Activated T-cell treated with anti-CD3 and anti-CD28 coated beads, Interleukin-2, amount 50 U/mL, for 24 hours (primary cell): ENCODE results near the gene TMEM134.
A peak's percentile ranks its signal among the peaks of the same experiment; 100 is the strongest.
"Not testable (repeated sequence)": the region's sequence is repeated elsewhere in the genome, so short reads cannot be mapped to it uniquely, and the experiment has no call there.

Experiments used
- DNase-seq: peaks from one replicate; pipeline ENCODE4 v3.0.0-alpha.2; 2020
- H3K27ac Mint-ChIP-seq: 2 replicates; pipeline ENCODE4 v1.8.0; 2020; ENCODE audit warnings: mild to moderate bottlenecking, mixed read lengths
- H3K27me3 Mint-ChIP-seq: 2 replicates; pipeline ENCODE4 v1.8.0; 2020; ENCODE audit warnings: mixed read lengths
- H3K36me3 Mint-ChIP-seq: 2 replicates; pipeline ENCODE4 v1.8.0; 2020; ENCODE audit warnings: low read depth, mixed read lengths
- H3K4me1 Mint-ChIP-seq: 2 replicates; pipeline ENCODE4 v1.8.0; 2020; ENCODE audit warnings: low read depth, mixed read lengths
- H3K4me3 Mint-ChIP-seq: 2 replicates; pipeline ENCODE4 v1.8.0; 2020; ENCODE audit warnings: mild to moderate bottlenecking, moderate library complexity, mixed read lengths
- H3K9me3 Mint-ChIP-seq: 2 replicates; pipeline ENCODE4 v1.8.0; 2020; ENCODE audit warnings: mixed read lengths

TMEM134 gene

GRCh38 chr11:67483831-67484665 is 15.0 kb upstream of the TMEM134 start:
- peaks cover 2% of the 10 kb centered on the region for H3K9me3 Mint-ChIP-seq
- H3K4me1 Mint-ChIP-seq: peaks cover 63% of the 10 kb centered on the region
- peak; percentile 73 for DNase-seq
- H3K27ac Mint-ChIP-seq: peak overlapping the region; percentile 99
- no peaks in the 10 kb centered on the region for H3K27me3 Mint-ChIP-seq
- peaks cover 57% of the 10 kb centered on the region for H3K36me3 Mint-ChIP-seq
- H3K4me3 Mint-ChIP-seq: peak overlapping the region; percentile 85

DNA sequence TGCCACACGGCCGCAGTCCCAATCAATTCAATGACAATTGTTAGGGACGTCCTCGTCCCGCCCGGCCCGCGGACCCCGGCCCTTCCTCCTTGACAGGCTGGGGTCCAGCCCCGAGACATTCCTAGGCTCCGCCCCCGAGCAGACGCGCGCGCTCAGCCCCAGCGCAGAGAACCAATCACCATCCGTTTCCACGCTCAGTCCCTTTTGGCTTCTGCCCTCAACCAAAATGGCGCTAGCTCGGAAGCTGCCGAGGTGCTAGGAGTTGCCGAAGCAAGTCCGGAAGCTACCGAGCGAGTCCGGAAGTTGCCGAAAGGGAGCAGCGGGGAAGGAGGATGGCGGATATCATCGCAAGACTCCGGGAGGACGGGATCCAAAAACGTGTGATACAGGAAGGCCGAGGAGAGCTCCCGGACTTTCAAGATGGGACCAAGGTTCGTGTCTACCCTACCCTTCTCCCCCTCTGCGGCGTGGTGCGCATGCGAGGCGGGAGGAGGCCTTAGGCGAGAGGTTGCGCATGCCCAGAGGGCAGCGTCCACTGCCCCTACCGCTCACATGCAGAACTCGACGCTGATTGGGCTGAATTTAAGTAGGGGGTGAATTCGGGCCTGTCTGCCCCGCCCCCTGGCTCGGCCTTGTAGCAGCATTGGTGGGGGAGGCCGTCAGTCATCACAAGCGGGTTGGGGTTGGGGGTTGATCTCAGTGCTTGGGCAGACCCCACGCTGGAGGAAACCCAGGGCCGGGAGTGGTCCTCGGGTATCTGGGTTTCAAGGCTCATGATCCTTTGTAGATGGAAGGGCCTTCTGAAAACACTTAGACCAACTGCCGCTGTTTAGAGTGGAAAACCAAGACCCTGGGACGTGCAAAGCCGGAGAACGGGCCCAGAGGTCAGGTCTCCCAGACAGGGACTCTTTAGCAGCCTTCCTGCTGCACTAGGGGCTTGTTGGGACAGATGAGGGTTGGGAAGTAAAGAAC is 14.1 kb upstream of the TMEM134 start, which contains the start of gene AIP:
Gene AIP (plus strand): TSS at position 200 of the 972 bp plus-strand sequence. CDS start 133 bp downstream, at position 333.
- Mint-ChIP-seq H3K4me1 (peaks cover 53% of the 10 kb centered on the region), H3K4me3 (peak within 1 kb of the TSS; percentile 85), H3K9me3 (peaks cover 2% of the 10 kb centered on the region), H3K27ac (peak within 1 kb of the TSS; percentile 99), H3K36me3 (peaks cover 48% of the 10 kb centered on the region), H3K27me3 (no peaks in the 10 kb centered on the region)
- peak; percentile 97 for DNase-seq

DNA sequence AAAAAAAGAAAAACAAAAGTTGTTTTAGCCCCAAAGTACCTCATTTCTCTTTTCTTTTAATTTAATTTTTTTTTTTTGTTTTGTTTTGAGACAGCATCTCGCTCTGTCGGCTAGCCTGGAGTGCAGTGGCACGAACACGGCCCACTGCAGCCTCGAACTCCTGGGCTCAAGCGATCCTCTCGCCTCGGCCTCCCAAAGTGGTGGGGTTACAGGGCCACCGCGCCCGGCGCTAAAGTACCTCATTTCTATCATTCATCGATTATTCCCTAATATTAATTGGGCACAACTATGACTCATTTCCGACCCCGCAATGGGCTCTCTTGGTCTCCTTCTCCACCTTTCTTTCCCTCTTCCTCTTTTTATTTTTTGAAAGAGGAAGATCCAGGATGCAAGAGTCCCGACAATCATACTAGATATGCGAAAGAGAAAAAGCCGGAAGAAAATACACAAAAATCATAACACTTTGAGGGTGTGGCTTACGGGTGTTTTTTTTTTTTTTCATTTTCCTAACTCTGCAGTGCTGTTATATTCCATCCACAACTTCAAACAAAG is 13.3 kb upstream of the TMEM134 start:
- H3K27ac Mint-ChIP-seq: peak overlapping the region; percentile 99
- H3K4me1 Mint-ChIP-seq: peaks cover 46% of the 10 kb centered on the region
- H3K4me3 Mint-ChIP-seq: peak overlapping the region; percentile 85
- no peaks in the 10 kb centered on the region for H3K9me3 Mint-ChIP-seq
- DNase-seq: no peak
- H3K36me3 Mint-ChIP-seq: peaks cover 40% of the 10 kb centered on the region
- H3K27me3 Mint-ChIP-seq: no peaks in the 10 kb centered on the region

DNA sequence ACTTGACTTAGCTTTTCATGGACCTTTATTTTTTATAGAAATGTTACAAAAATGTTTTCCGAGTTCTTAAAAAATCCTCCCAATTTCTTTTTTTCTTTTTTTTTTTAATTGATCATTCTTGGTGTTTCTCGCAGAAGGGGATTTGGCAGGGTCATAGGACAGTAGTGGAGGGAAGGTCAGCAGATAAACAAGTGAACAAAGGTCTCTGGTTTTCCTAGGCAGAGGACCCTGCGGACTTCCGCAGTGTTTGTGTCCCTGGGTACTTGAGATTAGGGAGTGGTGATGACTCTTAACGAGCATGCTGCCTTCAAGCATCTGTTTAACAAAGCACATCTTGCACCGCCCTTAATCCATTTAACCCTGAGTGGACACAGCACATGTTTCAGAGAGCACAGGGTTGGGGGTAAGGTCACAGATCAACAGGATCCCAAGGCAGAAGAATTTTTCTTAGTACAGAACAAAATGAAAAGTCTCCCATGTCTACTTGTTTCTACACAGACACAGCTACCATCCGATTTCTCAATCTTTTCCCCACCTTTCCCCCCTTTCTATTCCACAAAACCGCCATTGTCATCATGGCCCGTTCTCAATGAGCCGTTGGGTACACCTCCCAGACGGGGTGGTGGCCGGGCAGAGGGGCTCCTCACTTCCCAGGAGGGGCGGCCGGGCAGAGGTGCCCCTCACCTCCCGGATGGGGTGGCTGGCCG is 8.4 kb upstream of the TMEM134 start:
- H3K36me3 Mint-ChIP-seq, DNase-seq, H3K27ac Mint-ChIP-seq, H3K27me3 Mint-ChIP-seq, H3K9me3 Mint-ChIP-seq, H3K4me1 Mint-ChIP-seq, H3K4me3 Mint-ChIP-seq: not testable (repeated sequence)

- H3K4me3 Mint-ChIP-seq, H3K4me1 Mint-ChIP-seq, DNase-seq, H3K9me3 Mint-ChIP-seq, H3K27ac Mint-ChIP-seq, H3K27me3 Mint-ChIP-seq, H3K36me3 Mint-ChIP-seq: not testable (repeated sequence)
Observed at GRCh38 chr11:67476692-67477091, 7.6 kb upstream of the TMEM134 start.

GRCh38 chr11:67472882-67473281 is 3.8 kb upstream of the TMEM134 start:
- H3K4me3 Mint-ChIP-seq: no peak overlapping the region
- H3K27me3 Mint-ChIP-seq: no peaks in the 10 kb centered on the region
- no peak overlapping the region for H3K27ac Mint-ChIP-seq
- H3K36me3 Mint-ChIP-seq: peaks cover 5% of the 10 kb centered on the region
- DNase-seq: no peak
- no peaks in the 10 kb centered on the region for H3K9me3 Mint-ChIP-seq
- H3K4me1 Mint-ChIP-seq: peaks cover 13% of the 10 kb centered on the region

GRCh38 chr11:67470337-67471002 is 1.4 kb upstream of the TMEM134 start:
- Mint-ChIP-seq H3K27me3 (no peaks in the 10 kb centered on the region), H3K9me3 (no peaks in the 10 kb centered on the region), H3K27ac (peak overlapping the region; percentile 12), H3K36me3 (peaks cover 13% of the 10 kb centered on the region), H3K4me1 (peaks cover 32% of the 10 kb centered on the region), H3K4me3 (no peak overlapping the region)
- no peak for DNase-seq

DNA sequence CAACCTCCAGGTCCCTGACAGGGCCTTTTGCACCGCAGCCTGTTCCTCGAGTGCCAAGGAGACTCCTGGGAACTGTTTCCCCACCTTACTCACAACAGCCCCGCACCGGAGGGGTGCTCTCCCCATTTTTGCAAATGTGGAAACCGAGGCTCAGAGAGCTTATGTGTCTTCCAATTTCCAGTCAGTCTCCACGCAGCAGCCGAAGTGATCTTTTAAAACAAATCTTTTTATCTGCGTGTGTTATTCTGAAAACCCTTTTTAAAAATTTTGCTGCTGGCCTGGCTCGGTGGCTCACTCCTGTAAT is 409 bp upstream of the TMEM134 start:
- H3K27ac Mint-ChIP-seq: peak overlapping the region; percentile 90

GRCh38 chr11:67468456-67468758 is 644 bp downstream of the TMEM134 start:
- H3K27me3 Mint-ChIP-seq: no peaks in the 10 kb centered on the region
- no peaks in the 10 kb centered on the region for H3K9me3 Mint-ChIP-seq
- peaks cover 40% of the 10 kb centered on the region for H3K4me1 Mint-ChIP-seq
- H3K27ac Mint-ChIP-seq: peak overlapping the region; percentile 94
- peaks cover 20% of the 10 kb centered on the region for H3K36me3 Mint-ChIP-seq
- DNase-seq: no peak
- peak overlapping the region; percentile 91 for H3K4me3 Mint-ChIP-seq

More for the DNA sequence above, 409 bp upstream of the TMEM134 start:
- no peaks in the 10 kb centered on the region for H3K27me3 Mint-ChIP-seq
- peaks cover 36% of the 10 kb centered on the region for H3K4me1 Mint-ChIP-seq
- DNase-seq: no peak
- H3K4me3 Mint-ChIP-seq: peak overlapping the region; percentile 78
- H3K36me3 Mint-ChIP-seq: peaks cover 20% of the 10 kb centered on the region
- no peaks in the 10 kb centered on the region for H3K9me3 Mint-ChIP-seq

DNA sequence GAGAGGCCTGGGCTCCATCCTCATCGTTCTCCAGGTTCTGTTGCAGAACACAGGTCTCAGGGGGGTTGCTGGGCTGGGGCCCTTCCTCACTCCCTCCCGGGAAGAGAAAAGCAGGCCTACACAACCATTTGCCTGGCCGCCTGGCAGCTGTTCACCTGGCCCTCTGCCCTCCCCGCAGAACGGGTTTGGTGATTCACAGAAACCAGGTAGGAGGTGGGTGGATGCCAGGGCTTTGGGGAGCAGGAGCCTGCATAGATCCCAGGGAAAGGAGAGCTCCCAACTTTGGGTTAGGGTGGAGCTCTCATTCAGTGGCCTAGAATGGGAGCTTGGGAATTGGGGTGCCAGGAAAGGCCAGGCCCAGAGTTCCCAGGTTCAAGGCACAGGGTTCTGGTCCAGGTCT is 995 bp downstream of the TMEM134 start:
- DNase-seq: peak; percentile 54
- H3K4me3 Mint-ChIP-seq: peak overlapping the region; percentile 91
- H3K4me1 Mint-ChIP-seq: peaks cover 40% of the 10 kb centered on the region
- H3K27ac Mint-ChIP-seq: peak overlapping the region; percentile 94
- H3K36me3 Mint-ChIP-seq: peaks cover 20% of the 10 kb centered on the region
- no peaks in the 10 kb centered on the region for H3K27me3 Mint-ChIP-seq
- H3K9me3 Mint-ChIP-seq: no peaks in the 10 kb centered on the region

DNA sequence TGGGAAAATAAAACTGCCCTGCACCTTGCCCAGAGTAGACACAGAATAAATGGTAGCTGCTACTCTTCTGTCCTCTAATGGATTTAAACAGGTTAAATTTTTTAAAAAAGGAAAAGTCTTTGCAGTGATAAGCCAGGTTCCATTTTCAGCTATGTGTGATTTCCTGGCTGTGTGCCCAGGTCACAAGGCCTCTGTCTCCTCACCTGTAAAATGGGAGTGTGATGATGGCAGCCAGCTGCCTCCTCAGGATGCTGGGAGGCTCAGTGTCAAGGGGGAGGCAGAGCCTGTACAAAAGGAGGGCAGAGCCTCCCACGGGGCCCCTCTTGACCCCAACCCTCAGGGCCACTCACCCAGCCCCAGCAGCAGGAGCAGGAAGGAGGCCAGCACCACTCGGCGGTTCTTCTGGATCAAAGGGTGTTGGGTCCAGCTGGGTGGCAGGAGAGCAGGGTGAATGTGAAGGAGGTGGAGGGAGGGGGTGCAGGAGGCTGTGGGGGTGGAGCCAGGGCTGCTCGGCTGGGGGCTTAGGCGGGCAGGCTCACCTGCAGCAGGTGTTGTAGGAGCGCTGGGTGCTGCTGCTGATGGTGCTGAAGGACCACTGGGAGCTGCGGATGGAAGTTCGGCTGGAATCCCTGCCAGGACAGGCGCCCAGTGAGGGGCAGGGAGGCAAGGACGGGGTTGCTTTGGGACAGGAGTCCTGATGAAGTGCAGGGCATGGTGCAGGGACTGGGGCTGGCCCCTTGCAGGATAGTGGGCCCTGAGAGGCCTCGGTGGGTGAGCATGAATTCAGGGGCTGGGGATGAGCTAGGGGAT is 1.9 kb downstream of the TMEM134 start:
- H3K27ac Mint-ChIP-seq: peak overlapping the region; percentile 94
- H3K4me3 Mint-ChIP-seq: peak overlapping the region; percentile 91
- no peak for DNase-seq
- H3K4me1 Mint-ChIP-seq: peaks cover 40% of the 10 kb centered on the region
- no peaks in the 10 kb centered on the region for H3K27me3 Mint-ChIP-seq
- no peaks in the 10 kb centered on the region for H3K9me3 Mint-ChIP-seq
- peaks cover 20% of the 10 kb centered on the region for H3K36me3 Mint-ChIP-seq

GRCh38 chr11:67466367-67466766 is 2.7 kb downstream of the TMEM134 start:
- Mint-ChIP-seq H3K27ac (peak overlapping the region; percentile 69), H3K4me1 (peaks cover 40% of the 10 kb centered on the region), H3K9me3 (no peaks in the 10 kb centered on the region), H3K36me3 (peaks cover 20% of the 10 kb centered on the region), H3K27me3 (no peaks in the 10 kb centered on the region), H3K4me3 (peak overlapping the region; percentile 42)
- no peak for DNase-seq

DNA sequence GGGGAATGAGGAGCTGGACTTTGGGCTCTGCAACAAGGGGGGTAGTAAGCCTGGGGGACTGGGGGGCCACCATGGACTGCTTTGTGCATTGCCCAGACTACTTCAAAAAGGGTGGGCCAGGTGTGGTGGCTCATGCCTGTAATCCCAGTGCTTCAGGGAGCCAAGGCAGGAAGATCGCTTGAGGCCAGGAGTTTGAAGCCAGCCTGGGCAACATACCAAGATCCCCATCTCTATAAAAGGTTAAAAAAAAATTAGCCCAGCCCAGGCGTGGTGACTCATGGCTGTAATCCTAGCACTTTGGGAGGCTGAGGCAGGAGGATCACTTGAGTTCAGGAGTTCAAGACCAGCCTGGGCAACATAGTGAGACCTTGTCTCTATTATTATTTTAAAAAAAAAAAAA is 3.5 kb downstream of the TMEM134 start:
- H3K4me1 Mint-ChIP-seq: peaks cover 39% of the 10 kb centered on the region
- not testable (repeated sequence) for H3K27me3 Mint-ChIP-seq, DNase-seq, H3K9me3 Mint-ChIP-seq
- peaks cover 20% of the 10 kb centered on the region for H3K36me3 Mint-ChIP-seq
- H3K27ac Mint-ChIP-seq: peak overlapping the region; percentile 93
- peak overlapping the region; percentile 88 for H3K4me3 Mint-ChIP-seq
